Mesendoderm (in vitro differentiated cells): Measurements from ENCODE around the gene MRNIP.
A peak's percentile ranks its signal among the peaks of the same experiment; 100 is the strongest.

Experiments
- DNase-seq: peaks from one replicate; pipeline ENCODE4 v3.0.0; 2013
- H2AK5ac ChIP-seq: 2 replicates; pipeline ENCODE4 v1.6.1; 2013; ENCODE audit warnings: low read length, inconsistent platforms
- H2BK120ac ChIP-seq: 2 replicates; pipeline ENCODE4 v1.6.1; 2013; ENCODE audit warnings: low read depth, mild to moderate bottlenecking, low read length, moderate library complexity, mixed read lengths
- H2BK15ac ChIP-seq: replicated peaks from 2 replicates; pipeline ENCODE4 v1.6.1; 2013; ENCODE audit warnings: low read depth, mild to moderate bottlenecking, moderate library complexity
- H2BK5ac ChIP-seq: 2 replicates; pipeline ENCODE4 v1.6.1; 2013; ENCODE audit warnings: low read length, inconsistent platforms
- H3K18ac ChIP-seq: 2 replicates; pipeline ENCODE4 v1.6.1; 2013; ENCODE audit warnings: mild to moderate bottlenecking, low read length, mixed read lengths
- H3K23ac ChIP-seq: one replicate; pipeline ENCODE4 v1.6.1; 2013; ENCODE audit warnings: low read length
- H3K27ac ChIP-seq: 2 replicates; pipeline ENCODE4 v1.5.1; 2013; ENCODE audit warnings: low read depth, mild to moderate bottlenecking, inconsistent platforms, low read length, moderate library complexity
- H3K27me3 ChIP-seq: 2 replicates; pipeline ENCODE4 v1.6.1; 2013; ENCODE audit warnings: low read length, control low read depth, mild to moderate bottlenecking, inconsistent platforms; ENCODE audit not compliant: insufficient read depth, poor library complexity
- H3K36me3 ChIP-seq: 2 replicates; pipeline ENCODE4 v1.6.1; 2013; ENCODE audit warnings: low read length, inconsistent platforms; ENCODE audit not compliant: control insufficient read depth, insufficient read depth
- H3K4ac ChIP-seq: one replicate; pipeline ENCODE4 v1.6.1; 2013; ENCODE audit warnings: low read depth, mild to moderate bottlenecking, low read length, moderate library complexity
- H3K4me1 ChIP-seq: 2 replicates; pipeline ENCODE4 v1.6.1; 2013; ENCODE audit warnings: low read depth, low read length, inconsistent platforms; ENCODE audit not compliant: control insufficient read depth
- H3K4me2 ChIP-seq: 2 replicates; pipeline ENCODE4 v1.6.1; 2013; ENCODE audit warnings: low read length
- H3K4me3 ChIP-seq: 2 replicates; pipeline ENCODE4 v1.5.1; 2013; ENCODE audit warnings: mild to moderate bottlenecking, low read length
- H3K56ac ChIP-seq: one replicate; pipeline ENCODE4 v1.6.1; 2013; ENCODE audit warnings: low read length
- H3K79me1 ChIP-seq: 2 replicates; pipeline ENCODE4 v1.6.1; 2013; ENCODE audit warnings: low read length, inconsistent platforms
- H3K79me2 ChIP-seq: 2 replicates; pipeline ENCODE4 v1.6.1; 2013; ENCODE audit warnings: mild to moderate bottlenecking, low read length; ENCODE audit not compliant: control insufficient read depth, insufficient read depth
- H3K9ac ChIP-seq: 2 replicates; pipeline ENCODE4 v1.6.1; 2013; ENCODE audit warnings: low read length, inconsistent platforms
- H4K5ac ChIP-seq: one replicate; pipeline ENCODE4 v1.6.1; 2013; ENCODE audit warnings: low read length
- H4K8ac ChIP-seq: one replicate; pipeline ENCODE4 v1.6.1; 2013; ENCODE audit warnings: low read depth, mild to moderate bottlenecking, control low read depth, low read length, moderate library complexity
- WGBS: extraction: QIAGEN DNeasy Blood & Tissue Kit; methylation state at CpG from one replicate; pipeline ENCODE4 v1.1.7; 2013; ENCODE audit warnings: low lambda C conversion rate, missing lambda C conversion rate; ENCODE audit not compliant: insufficient coverage; ENCODE audit errors: extremely low coverage; 5-methylcytosine and 5-hydroxymethylcytosine counted together

Gene MRNIP

DNA sequence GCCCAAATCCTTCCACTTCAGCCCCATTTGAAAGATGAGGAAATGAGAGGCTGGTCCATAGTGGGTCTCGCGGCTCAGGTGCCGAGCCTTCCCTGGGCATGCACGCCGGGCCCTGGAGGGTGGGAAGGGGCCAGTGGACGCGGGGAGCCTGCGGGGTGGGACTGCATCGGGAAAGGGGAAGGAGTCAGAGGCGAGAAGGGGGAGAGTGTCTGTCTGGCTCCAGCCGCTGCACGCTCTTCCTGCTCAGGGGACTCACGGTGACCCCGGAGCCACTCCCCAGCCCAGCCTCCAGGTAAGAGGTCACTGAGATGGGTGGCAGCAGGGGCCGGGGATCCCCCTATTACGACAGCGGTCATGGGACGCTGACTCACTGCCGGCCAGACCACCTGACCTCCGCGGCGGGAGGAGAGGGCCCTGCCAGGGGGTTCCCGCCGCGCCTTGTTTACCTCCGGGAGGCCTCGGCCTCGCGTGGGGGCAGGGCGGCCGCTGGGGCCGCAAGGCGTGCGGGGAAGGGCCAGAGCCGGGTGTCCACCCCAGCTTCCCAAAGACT lies 39.8 kb downstream of the MRNIP start:
- Histone ChIP-seq H3K36me3 (peaks cover 1% of the 10 kb centered on the region), H2AK5ac (no peak overlapping the region), H3K23ac (no peak overlapping the region), H3K56ac (peak overlapping the region; percentile 47), H3K79me2 (peaks cover 12% of the 10 kb centered on the region), H3K4me1 (peaks cover 14% of the 10 kb centered on the region), H3K9ac (peak overlapping the region; percentile 33), H4K5ac (no peak overlapping the region), H3K27ac (peak overlapping the region; percentile 61), H3K4me2 (peak overlapping the region; percentile 23), H3K18ac (peak overlapping the region; percentile 75), H2BK5ac (no peak overlapping the region), H3K4ac (peak overlapping the region; percentile 92), H3K4me3 (no peak overlapping the region), H3K27me3 (no peaks in the 10 kb centered on the region), H3K79me1 (peaks cover 12% of the 10 kb centered on the region), H2BK120ac (peak overlapping the region; percentile 31), H2BK15ac (no peak overlapping the region), H4K8ac (no peak overlapping the region)
- no CpG with 5 or more reads among the region's 35 CpGs for WGBS
- DNase-seq, result peak; percentile 85

DNA sequence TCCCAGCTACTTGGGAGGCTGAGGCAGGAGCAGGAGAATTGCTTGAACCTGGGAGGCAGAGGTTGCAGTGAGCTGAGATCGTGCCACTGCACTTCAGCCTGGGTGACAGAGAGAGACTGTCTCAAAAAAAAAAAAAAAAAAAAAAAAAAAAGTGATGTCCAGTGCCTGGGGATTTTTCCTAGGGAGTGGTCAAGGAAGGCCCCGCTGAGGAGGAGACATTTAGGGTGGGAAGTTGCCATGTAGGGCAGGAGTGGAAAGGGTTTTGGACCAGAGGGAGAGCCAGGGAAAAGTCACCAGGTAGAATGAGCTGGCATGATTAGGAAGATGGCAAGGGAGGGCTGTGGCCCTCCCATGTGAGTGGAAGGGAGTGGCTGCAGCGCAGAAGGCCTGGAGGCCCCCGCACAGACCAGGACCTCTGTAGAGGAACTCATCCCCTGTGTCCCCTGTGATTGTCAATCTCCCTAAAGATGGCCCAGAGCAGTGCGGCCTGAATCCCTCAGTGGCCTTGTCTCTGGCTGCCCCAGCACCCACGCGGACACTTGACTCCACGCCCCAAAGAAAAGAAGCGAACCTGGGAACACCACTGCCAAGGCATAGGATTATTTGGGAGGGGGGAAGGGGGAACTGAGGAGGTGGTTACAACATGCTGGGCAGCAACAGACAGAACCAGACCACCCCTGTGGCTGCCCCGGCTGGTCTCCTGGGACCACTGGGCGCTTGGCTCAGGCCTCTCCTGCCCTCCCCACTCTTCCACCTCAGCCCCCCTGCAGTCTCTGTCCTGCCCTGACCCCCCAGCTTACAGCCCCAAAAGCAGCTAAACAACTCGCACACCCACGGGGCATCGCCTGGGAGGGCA lies 40.5 kb downstream of the MRNIP start:
- no peak overlapping the region for H4K5ac ChIP-seq
- no peak overlapping the region for H3K23ac ChIP-seq
- peaks cover 12% of the 10 kb centered on the region for H3K79me2 ChIP-seq
- peak; percentile 33 for DNase-seq
- H3K79me1 ChIP-seq, result peaks cover 9% of the 10 kb centered on the region
- no peak overlapping the region for H3K4me3 ChIP-seq
- H2BK15ac ChIP-seq, result no peak overlapping the region
- no peaks in the 10 kb centered on the region for H3K36me3 ChIP-seq
- peak overlapping the region; percentile 23 for H3K4me2 ChIP-seq
- peak overlapping the region; percentile 47 for H3K56ac ChIP-seq
- no peaks in the 10 kb centered on the region for H3K27me3 ChIP-seq
- no peak overlapping the region for H2BK5ac ChIP-seq
- H2BK120ac ChIP-seq, result no peak overlapping the region
- no CpG with 5 or more reads among the region's 14 CpGs for WGBS
- no peak overlapping the region for H2AK5ac ChIP-seq
- peaks cover 14% of the 10 kb centered on the region for H3K4me1 ChIP-seq
- no peak overlapping the region for H3K4ac ChIP-seq
- H4K8ac ChIP-seq, result no peak overlapping the region
- H3K9ac ChIP-seq, result peak overlapping the region; percentile 33
- peak overlapping the region; percentile 61 for H3K27ac ChIP-seq
- H3K18ac ChIP-seq, result peak overlapping the region; percentile 75

DNA sequence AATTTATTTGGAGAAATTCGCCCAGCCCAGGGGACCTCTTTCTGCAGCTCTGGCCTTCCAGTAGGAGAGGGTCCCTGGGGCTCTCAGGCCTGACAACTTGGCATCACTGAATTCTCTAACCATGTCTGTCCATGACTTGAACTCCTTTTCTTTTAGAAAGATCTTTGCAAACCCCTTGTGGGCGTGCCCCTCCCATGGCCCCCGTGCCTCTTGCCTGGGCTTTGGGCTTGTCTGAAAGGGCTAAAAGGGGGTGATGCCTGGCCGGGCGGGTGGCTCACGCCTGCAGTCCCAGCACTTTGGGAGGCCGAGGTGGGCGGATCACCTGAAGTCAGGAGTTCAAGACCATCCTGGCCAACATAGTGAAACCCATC lies 41.2 kb downstream of the MRNIP start:
- Histone ChIP-seq H3K27ac (no peak overlapping the region), H3K18ac (no peak overlapping the region), H3K79me2 (peaks cover 7% of the 10 kb centered on the region), H3K79me1 (peaks cover 4% of the 10 kb centered on the region), H2BK120ac (no peak overlapping the region), H3K36me3 (no peaks in the 10 kb centered on the region), H2BK15ac (no peak overlapping the region), H3K56ac (peak overlapping the region; percentile 78), H4K8ac (no peak overlapping the region), H3K4me2 (peak overlapping the region; percentile 30), H4K5ac (no peak overlapping the region), H3K23ac (no peak overlapping the region), H3K27me3 (no peaks in the 10 kb centered on the region), H2BK5ac (no peak overlapping the region), H3K4ac (no peak overlapping the region), H3K4me3 (no peak overlapping the region), H3K9ac (peak overlapping the region; percentile 65), H3K4me1 (peaks cover 14% of the 10 kb centered on the region), H2AK5ac (no peak overlapping the region)
- DNase-seq, result no peak
- no CpG with 5 or more reads among the region's 8 CpGs for WGBS

DNA sequence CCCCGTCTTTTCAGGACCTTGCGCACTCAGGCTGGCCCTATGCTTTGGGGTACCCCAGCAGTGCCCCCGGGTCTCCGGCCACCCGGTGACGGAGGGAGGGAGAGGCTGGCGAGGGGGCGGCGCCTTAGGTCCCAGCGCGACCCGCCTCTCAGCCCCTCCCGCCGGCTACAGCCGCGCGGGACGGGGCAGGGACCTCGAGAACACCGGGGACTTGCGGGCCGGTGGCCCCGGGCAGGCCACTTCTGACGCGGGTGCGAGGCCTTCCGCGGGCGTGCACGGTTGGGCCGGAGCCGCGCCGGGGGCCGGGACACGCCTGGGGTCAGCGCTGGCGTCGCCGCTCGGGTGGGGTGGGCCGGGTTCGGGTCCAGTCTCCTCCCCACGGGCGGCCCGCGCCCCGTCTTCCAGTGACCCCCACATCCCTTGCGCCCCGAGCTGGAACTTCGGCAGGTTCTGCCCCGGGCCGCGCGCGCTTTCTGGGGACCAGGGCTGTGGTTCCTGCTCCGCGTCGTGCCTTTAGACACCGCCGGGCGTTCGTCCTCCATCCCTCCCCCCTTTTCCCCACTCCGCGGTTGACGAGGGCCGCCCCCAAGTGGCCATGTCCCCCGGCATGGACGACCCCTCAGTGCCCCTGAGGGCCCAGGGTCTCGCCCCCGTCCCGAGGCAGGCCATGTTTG lies 41.7 kb downstream of the MRNIP start:
- H4K8ac ChIP-seq, result no peak overlapping the region
- no peaks in the 10 kb centered on the region for H3K36me3 ChIP-seq
- H2BK120ac ChIP-seq, result no peak overlapping the region
- H3K27me3 ChIP-seq, result no peaks in the 10 kb centered on the region
- no CpG with 5 or more reads among the region's 72 CpGs for WGBS
- H3K56ac ChIP-seq, result peak overlapping the region; percentile 82
- no peak overlapping the region for H2AK5ac ChIP-seq
- peak overlapping the region; percentile 26 for H3K4me3 ChIP-seq
- H3K18ac ChIP-seq, result peak overlapping the region; percentile 34
- peaks cover 8% of the 10 kb centered on the region for H3K4me1 ChIP-seq
- peaks cover 2% of the 10 kb centered on the region for H3K79me2 ChIP-seq
- no peak overlapping the region for H3K23ac ChIP-seq
- H2BK5ac ChIP-seq, result no peak overlapping the region
- H4K5ac ChIP-seq, result no peak overlapping the region
- no peak overlapping the region for H3K4ac ChIP-seq
- H3K79me1 ChIP-seq, result no peaks in the 10 kb centered on the region
- H3K27ac ChIP-seq, result no peak overlapping the region
- H3K9ac ChIP-seq, result peak overlapping the region; percentile 65
- no peak overlapping the region for H2BK15ac ChIP-seq
- H3K4me2 ChIP-seq, result peak overlapping the region; percentile 62
- DNase-seq, result no peak

DNA sequence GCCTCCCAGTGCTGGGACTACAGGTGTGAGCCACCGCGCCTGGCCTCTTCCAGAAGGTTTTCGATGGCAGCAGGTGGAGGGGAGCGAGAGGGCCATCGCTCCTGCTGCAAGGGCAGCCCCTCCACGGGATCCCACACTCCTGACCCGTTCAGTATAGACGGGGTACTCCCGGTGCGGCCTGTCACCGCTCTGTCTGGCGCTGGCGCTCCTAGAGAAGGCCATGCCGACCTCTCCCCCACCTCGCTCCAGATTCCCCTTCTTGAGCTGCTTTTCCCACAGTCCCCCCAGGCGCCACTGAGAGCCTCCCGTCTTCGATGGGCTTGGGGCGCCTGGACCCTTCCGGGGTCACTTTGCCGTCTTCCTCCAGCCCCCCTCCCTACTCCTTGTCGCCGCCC lies 42.2 kb downstream of the MRNIP start:
- Histone ChIP-seq H4K8ac (no peak overlapping the region), H3K4ac (no peak overlapping the region), H2AK5ac (no peak overlapping the region), H2BK120ac (no peak overlapping the region), H3K79me1 (no peaks in the 10 kb centered on the region), H3K23ac (no peak overlapping the region), H4K5ac (no peak overlapping the region), H3K79me2 (no peaks in the 10 kb centered on the region), H3K56ac (peak overlapping the region; percentile 82), H3K27ac (no peak overlapping the region), H2BK15ac (no peak overlapping the region), H2BK5ac (no peak overlapping the region), H3K36me3 (no peaks in the 10 kb centered on the region), H3K4me2 (peak overlapping the region; percentile 62), H3K4me1 (peaks cover 7% of the 10 kb centered on the region), H3K27me3 (no peaks in the 10 kb centered on the region), H3K4me3 (no peak overlapping the region), H3K9ac (peak overlapping the region; percentile 65), H3K18ac (no peak overlapping the region)
- no CpG with 5 or more reads among the region's 23 CpGs for WGBS
- DNase-seq, result no peak
